ENCODE data around the gene ANO6. TPM values are rescaled to one million over a fixed set of nuclear protein-coding genes. Genes with fewer than 3 reads are reported as not detected.

Gene ANO6
- total and polyA plus RNA-seq, 11 donors: 9.0 to 57.2 (median 46.0) TPM

- intact Hi-C loops (cut with DNase I): loop anchor here in 1 of 10 donors (10.0 kb wide), 1 partner anchor 309 kb away; the partner anchor contains the start of gene ARID2
Measured at GRCh38 chr12:45416126-45416525, 200.2 kb downstream of the ANO6 start.

GRCh38 chr12:45418520-45418919, 202.6 kb downstream of the ANO6 start:
- no peak overlapping the region for H3K4me3 ChIP-seq
- DNase-seq: no peak
- no peak for ATAC-seq
- H3K27ac ChIP-seq: no peak overlapping the region
- intact Hi-C loops (cut with DNase I): loop anchor here in 1 of 10 donors (10.0 kb wide), 1 partner anchor 306 kb away; the partner anchor contains the start of gene ARID2
- no peaks in the 10 kb centered on the region for H3K27me3 ChIP-seq
- H3K9me3 ChIP-seq: no peaks in the 10 kb centered on the region
- 95 to 99% (median 95%) methylated on average over 1 of the region's 1 CpG for WGBS, 4 donors
- peaks cover 0 to 10% (median 4%) of the 10 kb centered on the region in 12 donors for H3K4me1 ChIP-seq
- no peak for TF ChIP-seq POLR2A (IDR thresholded peaks at IDR 0.05)
- TF ChIP-seq, protein P1, sequence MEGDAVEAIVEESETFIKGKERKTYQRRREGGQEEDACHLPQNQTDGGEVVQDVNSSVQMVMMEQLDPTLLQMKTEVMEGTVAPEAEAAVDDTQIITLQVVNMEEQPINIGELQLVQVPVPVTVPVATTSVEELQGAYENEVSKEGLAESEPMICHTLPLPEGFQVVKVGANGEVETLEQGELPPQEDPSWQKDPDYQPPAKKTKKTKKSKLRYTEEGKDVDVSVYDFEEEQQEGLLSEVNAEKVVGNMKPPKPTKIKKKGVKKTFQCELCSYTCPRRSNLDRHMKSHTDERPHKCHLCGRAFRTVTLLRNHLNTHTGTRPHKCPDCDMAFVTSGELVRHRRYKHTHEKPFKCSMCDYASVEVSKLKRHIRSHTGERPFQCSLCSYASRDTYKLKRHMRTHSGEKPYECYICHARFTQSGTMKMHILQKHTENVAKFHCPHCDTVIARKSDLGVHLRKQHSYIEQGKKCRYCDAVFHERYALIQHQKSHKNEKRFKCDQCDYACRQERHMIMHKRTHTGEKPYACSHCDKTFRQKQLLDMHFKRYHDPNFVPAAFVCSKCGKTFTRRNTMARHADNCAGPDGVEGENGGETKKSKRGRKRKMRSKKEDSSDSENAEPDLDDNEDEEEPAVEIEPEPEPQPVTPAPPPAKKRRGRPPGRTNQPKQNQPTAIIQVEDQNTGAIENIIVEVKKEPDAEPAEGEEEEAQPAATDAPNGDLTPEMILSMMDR (IDR thresholded peaks at IDR 0.05): no peak
- peaks cover 0 to 93% (median 74%) of the 10 kb centered on the region in 9 donors for H3K36me3 ChIP-seq

More at GRCh38 chr12:45416126-45416525, 200.2 kb downstream of the ANO6 start:
- no peaks in the 10 kb centered on the region for H3K27me3 ChIP-seq
- no peak overlapping the region for H3K4me3 ChIP-seq
- WGBS, 4 donors: 77 to 87% (median 83%) methylated on average over 2 of the region's 2 CpGs
- no peak for ATAC-seq
- H3K9me3 ChIP-seq: no peaks in the 10 kb centered on the region
- H3K27ac ChIP-seq: peak overlapping the region in 9 of 12 donors; percentile 8 to 80 (median 73)
- peaks cover 0 to 93% (median 74%) of the 10 kb centered on the region in 9 donors for H3K36me3 ChIP-seq
- TF ChIP-seq, protein P1 (IDR thresholded peaks at IDR 0.05): no peak
- TF ChIP-seq POLR2A (IDR thresholded peaks at IDR 0.05): no peak
- no peak for DNase-seq
- H3K4me1 ChIP-seq: peaks cover 0 to 10% (median 4%) of the 10 kb centered on the region in 12 donors

DNA sequence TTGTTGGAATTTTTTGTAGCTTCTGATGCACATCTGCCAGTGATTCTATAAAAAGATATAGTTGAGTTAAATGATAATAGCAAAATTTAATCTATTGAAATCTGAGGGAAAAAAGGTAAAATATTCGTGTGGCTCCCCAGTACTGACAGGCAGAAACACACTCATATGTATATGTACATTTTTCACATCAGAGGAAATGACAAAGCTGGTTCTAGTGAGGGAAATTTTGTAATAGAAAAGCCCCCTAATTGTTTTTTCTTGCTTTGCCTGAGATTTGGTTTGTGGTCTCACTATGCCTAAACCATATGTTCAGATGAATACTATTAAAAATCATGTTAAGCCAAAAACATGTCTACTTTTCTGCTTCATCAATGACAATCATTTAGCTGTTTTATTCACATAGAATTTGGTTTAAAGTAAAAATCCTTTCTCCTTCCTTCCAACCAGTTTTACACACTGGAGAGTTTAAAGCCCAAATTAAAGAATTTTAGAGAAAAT, 203.5 kb downstream of the ANO6 start:
- intact Hi-C loops (cut with DNase I): loop anchor here in 1 of 10 donors (10.0 kb wide), 1 partner anchor 305 kb away; the partner anchor contains the start of gene ARID2
- H3K4me3 ChIP-seq: no peak overlapping the region
- H3K27me3 ChIP-seq: no peaks in the 10 kb centered on the region
- no peaks in the 10 kb centered on the region for H3K9me3 ChIP-seq
- H3K4me1 ChIP-seq: peaks cover 0 to 10% (median 4%) of the 10 kb centered on the region in 12 donors
- TF ChIP-seq POLR2A (IDR thresholded peaks at IDR 0.05): no peak
- TF ChIP-seq, protein P1 (IDR thresholded peaks at IDR 0.05): no peak
- H3K36me3 ChIP-seq: peaks cover 0 to 93% (median 79%) of the 10 kb centered on the region in 9 donors
- WGBS, 4 donors: 87 to 95% (median 91%) methylated on average over 1 of the region's 1 CpG
- ATAC-seq (no peak), DNase-seq (no peak)
- no peak overlapping the region for H3K27ac ChIP-seq

DNA sequence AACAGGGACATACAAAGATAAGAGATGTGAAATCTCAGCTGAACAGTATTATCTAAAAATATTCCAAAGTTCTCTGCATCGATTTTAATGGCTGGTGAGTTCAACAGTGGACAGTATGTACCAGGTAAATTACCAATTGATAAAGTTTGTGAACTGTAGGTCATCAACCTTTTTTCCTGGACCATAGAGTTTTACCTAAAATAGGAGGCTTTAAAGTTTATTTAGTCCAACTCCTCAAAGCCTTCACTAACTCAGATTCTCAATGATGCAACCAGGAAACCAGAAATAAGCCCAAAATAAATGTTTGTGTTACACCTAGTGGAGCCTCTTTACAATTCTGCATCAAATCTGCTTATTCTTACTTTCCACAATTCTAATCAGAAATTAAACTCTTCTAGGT, 205.8 kb downstream of the ANO6 start:
- Histone ChIP-seq H3K4me1 (peaks cover 0 to 14% (median 0%) of the 10 kb centered on the region in 12 donors), H3K27me3 (no peaks in the 10 kb centered on the region), H3K9me3 (no peaks in the 10 kb centered on the region), H3K27ac (no peak overlapping the region), H3K4me3 (no peak overlapping the region), H3K36me3 (peaks cover 0 to 95% (median 83%) of the 10 kb centered on the region in 9 donors)
- TF ChIP-seq, protein P1 (IDR thresholded peaks at IDR 0.05): no peak
- TF ChIP-seq POLR2A (IDR thresholded peaks at IDR 0.05): no peak
- intact Hi-C loops (cut with DNase I): no loop called here
- no peak for DNase-seq
- no peak for ATAC-seq
- 84 to 93% (median 90%) methylated on average over 1 of the region's 1 CpG for WGBS, 4 donors
